Right lobe of liver (tissue), 4 donors: ENCODE data around the gene TENM4.

Experiments used
- CTCF ChIP-seq, 4 donors: fragments of 200-600 bp in 3 of 4; fragments of 450-650 bp in 1 of 4; IDR thresholded peaks; one replicate each; pipeline versions ENCODE4 v1.5.1 to v1.8.0; 2016 to 2022; ENCODE audit warnings: antibody characterized with exemption in 4 of 4, mild to moderate bottlenecking in 2 of 4
- POLR2A ChIP-seq: fragments of 450-650 bp; IDR thresholded peaks from one replicate; pipeline ENCODE4 v1.6.1; 2017; ENCODE audit warnings: antibody characterized with exemption, mild to moderate bottlenecking
- donor health status: DM: no; HTN: no; CAD: no.
- donor health status: DM: no; HTN: no; CAD: no.
- donor health status: DM: no; HTN: yes; CAD: no.

- TF ChIP-seq CTCF (IDR thresholded peaks at IDR 0.05): no peak
- no peak for TF ChIP-seq POLR2A
Observed at GRCh38 chr11:78767027-78767932, 673.5 kb downstream of the TENM4 start.
